Endothelial cell (in vitro differentiated cells): ENCODE results near the gene ZGPAT. TPM values are rescaled to one million over a fixed set of nuclear protein-coding genes. Genes with fewer than 3 reads are reported as not detected.
A peak's percentile ranks its signal among the peaks of the same experiment; 100 is the strongest.
"Not testable (repeated sequence)": the region's sequence is repeated elsewhere in the genome, so short reads cannot be mapped to it uniquely, and the experiment has no call there.

ENCODE experiments used
- DNase-seq: peaks from one replicate; pipeline ENCODE4 v3.0.0; 2021; ENCODE audit warnings: low spot score
- H3K27ac Mint-ChIP-seq: one replicate; pipeline ENCODE4 v1.8.0; 2021; ENCODE audit warnings: mixed read lengths, inconsistent platforms; ENCODE audit not compliant: unreplicated experiment
- H3K27me3 Mint-ChIP-seq: one replicate; pipeline ENCODE4 v1.8.0; 2021; ENCODE audit warnings: mild to moderate bottlenecking, moderate library complexity, mixed read lengths, inconsistent platforms; ENCODE audit not compliant: unreplicated experiment
- H3K36me3 Mint-ChIP-seq: one replicate; pipeline ENCODE4 v1.8.0; 2021; ENCODE audit warnings: mild to moderate bottlenecking, low read depth, mixed read lengths, inconsistent platforms; ENCODE audit not compliant: unreplicated experiment
- H3K4me1 Mint-ChIP-seq: one replicate; pipeline ENCODE4 v1.8.0; 2021; ENCODE audit warnings: mild to moderate bottlenecking, mixed read lengths, inconsistent platforms; ENCODE audit not compliant: unreplicated experiment
- H3K4me3 Mint-ChIP-seq: one replicate; pipeline ENCODE4 v1.8.0; 2021; ENCODE audit warnings: mild to moderate bottlenecking, mixed read lengths, inconsistent platforms; ENCODE audit not compliant: unreplicated experiment
- H3K9me3 Mint-ChIP-seq: one replicate; pipeline ENCODE4 v1.8.0; 2021; ENCODE audit warnings: mixed read lengths, inconsistent platforms; ENCODE audit not compliant: unreplicated experiment
- CTCF ChIP-seq: fragments of 200-600 bp; sonication (generic); IDR thresholded peaks from one replicate; pipeline ENCODE4 v1.5.0; 2021; ENCODE audit warnings: antibody characterized with exemption; ENCODE audit not compliant: unreplicated experiment
- long read RNA-seq: library from polyadenylated mRNA; unstranded; transcript quantifications from one replicate; pipeline ENCODE4 v2.0.0, GENCODE V29; 2020; ENCODE audit not compliant: unreplicated experiment
- total RNA-seq: library from RNA; stranded (reverse); fragmentation: NEBNext Ultra II Directional; extraction: Animal tissue kit (Norgen Biotek cat#: 25700); gene quantifications from one replicate; pipeline ENCODE4 v1.2.1, GENCODE V29; 2021; ENCODE audit not compliant: unreplicated experiment

ZGPAT gene
- 34.9 TPM for total RNA-seq
- long read RNA-seq, transcript ZGPAT-202 (7 exons, 1,871 nt): major isoform, 25 of 53 reads
- long read RNA-seq, transcript ZGPAT-204 (7 exons, 1,890 nt): minor isoform, 8 of 53 reads
- long read RNA-seq, partial matches to known transcripts: 2 of 53 reads
- long read RNA-seq, other reads (novel, unspliced or antisense): 16 of 53 reads

DNA sequence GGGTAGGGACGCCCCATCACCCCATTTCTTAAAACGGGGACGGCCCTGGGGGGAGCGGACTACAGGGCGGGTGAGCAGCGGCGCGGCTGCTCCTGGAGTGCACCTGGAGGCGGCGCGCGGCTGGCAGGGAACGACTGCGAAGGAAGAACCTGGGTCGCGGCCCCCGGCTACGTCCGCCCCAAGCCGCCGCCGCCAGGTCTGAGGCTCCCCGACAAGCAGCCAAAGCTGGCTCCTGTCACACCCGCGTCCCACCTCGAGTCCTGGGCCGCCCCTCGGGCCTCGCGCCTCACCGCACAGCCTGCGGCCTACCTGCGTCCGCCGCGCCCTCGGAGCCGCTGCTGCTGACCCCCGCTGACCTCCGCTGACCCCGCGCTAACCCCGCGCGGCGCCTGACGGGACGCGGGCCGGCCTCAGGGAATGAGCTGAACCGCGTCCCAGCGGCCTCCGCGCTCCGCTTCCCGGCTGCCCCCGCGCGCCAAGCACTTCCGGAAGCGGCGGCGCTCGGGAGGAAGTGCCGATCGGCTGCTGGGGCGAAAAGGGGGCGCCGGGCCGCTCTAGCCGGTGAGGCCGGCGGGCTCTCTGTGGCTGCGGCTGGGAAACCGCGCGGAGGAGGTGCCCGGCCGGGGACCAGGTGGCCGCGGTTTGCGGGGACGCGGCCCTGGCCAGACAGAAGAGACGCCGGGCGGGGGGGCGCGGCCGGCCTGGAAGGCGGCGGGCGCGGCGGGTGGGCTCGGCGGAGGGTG is at the start of gene ZGPAT, which contains the start of gene ARFRP1:
ZGPAT (plus strand) TSS at position 482 of the 743 bp plus-strand sequence. CDS start 542 bp downstream, outside the sequence.
ARFRP1 (minus strand) TSS at position 419 of the 743 bp plus-strand sequence. CDS start 885 bp downstream, outside the sequence.
- TF ChIP-seq CTCF: no peak
- Mint-ChIP-seq H3K27ac (no peak within 1 kb of the TSS), H3K36me3 (peaks cover 38% of the 10 kb centered on the region), H3K9me3 (no peaks in the 10 kb centered on the region), H3K4me3 (peak within 1 kb of the TSS; percentile 89), H3K27me3 (peaks cover 12% of the 10 kb centered on the region), H3K4me1 (peaks cover 15% of the 10 kb centered on the region)
- peak; percentile 85 for DNase-seq

- DNase-seq: no peak
- Mint-ChIP-seq H3K27me3 (peaks cover 18% of the 10 kb centered on the region), H3K27ac (no peak overlapping the region), H3K4me3 (peak overlapping the region; percentile 96), H3K36me3 (no peaks in the 10 kb centered on the region), H3K9me3 (no peaks in the 10 kb centered on the region), H3K4me1 (peaks cover 18% of the 10 kb centered on the region)
- no peak for TF ChIP-seq CTCF
These were observed 49.1 kb upstream of the ZGPAT start for GRCh38 chr20:63658749-63659187.

GRCh38 chr20:63659370-63659769 is 48.5 kb upstream of the ZGPAT start:
- Mint-ChIP-seq H3K27ac (no peak overlapping the region), H3K36me3 (no peaks in the 10 kb centered on the region), H3K27me3 (peaks cover 15% of the 10 kb centered on the region), H3K4me1 (peaks cover 18% of the 10 kb centered on the region), H3K9me3 (no peaks in the 10 kb centered on the region), H3K4me3 (peak overlapping the region; percentile 96)
- no peak for TF ChIP-seq CTCF
- DNase-seq: no peak

- H3K9me3 Mint-ChIP-seq, H3K36me3 Mint-ChIP-seq, H3K27ac Mint-ChIP-seq, DNase-seq: not testable (repeated sequence)
- Mint-ChIP-seq H3K4me1 (peaks cover 18% of the 10 kb centered on the region), H3K4me3 (peak overlapping the region; percentile 96), H3K27me3 (peaks cover 18% of the 10 kb centered on the region)
These were observed 47.7 kb upstream of the ZGPAT start for GRCh38 chr20:63660174-63660573.

DNA sequence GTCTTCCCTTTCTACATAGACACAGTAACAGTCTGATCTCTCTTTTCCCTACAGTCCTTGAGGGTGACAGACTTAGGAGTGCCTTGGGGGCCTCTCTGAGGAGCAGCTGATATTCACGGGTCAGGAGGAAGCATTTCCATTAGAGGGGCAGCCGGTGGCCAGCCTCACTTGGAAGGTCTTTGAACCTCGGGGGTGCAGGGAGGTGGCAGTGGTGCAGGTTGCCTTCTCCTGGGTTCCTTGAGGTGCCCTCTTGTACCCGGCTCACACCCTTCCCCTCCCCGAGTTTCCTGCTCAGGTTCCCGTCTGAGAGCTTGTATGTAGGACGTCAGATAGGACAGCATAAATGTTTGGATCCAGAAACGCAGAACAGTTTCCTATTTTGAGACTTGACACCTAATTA is 47.2 kb upstream of the ZGPAT start:
- Mint-ChIP-seq H3K27ac (no peak overlapping the region), H3K36me3 (peaks cover 4% of the 10 kb centered on the region), H3K4me3 (no peak overlapping the region), H3K9me3 (no peaks in the 10 kb centered on the region), H3K27me3 (peaks cover 18% of the 10 kb centered on the region), H3K4me1 (peaks cover 18% of the 10 kb centered on the region)
- no peak for TF ChIP-seq CTCF
- DNase-seq: no peak
